Activated naive CD4-positive, alpha-beta T cell treated with Interleukin-2 at 50 U/mL for 16 hours (primary cell): Measurements from ENCODE around the gene OR10A3.

ENCODE experiments used
- DNase-seq: peaks from one replicate; pipeline ENCODE4 v3.0.0-alpha.2; 2020

The OR10A3 gene

GRCh38 chr11:7890417-7891172 is 50.9 kb downstream of the OR10A3 start:
- DNase-seq = no peak

- no peak for DNase-seq
Measured at GRCh38 chr11:7889985-7890384, 51.5 kb downstream of the OR10A3 start.
